RCC 7860 (cell line): ENCODE data around the gene DPP6.
A peak's percentile ranks its signal among the peaks of the same experiment; 100 is the strongest.

ENCODE experiments used
- DNase-seq: peaks from one replicate; pipeline ENCODE4 v3.0.0-alpha.2; 2015; ENCODE audit warnings: low spot score
- FAIRE-seq: peaks from 2 replicates; lab custom pipeline; 2012; peaks lifted over from hg19 to GRCh38; lab: Jason Lieb, UNC

DPP6 gene

GRCh38 chr7:154679379-154680053, 627.3 kb downstream of the DPP6 start:
- no peak for DNase-seq

DNA sequence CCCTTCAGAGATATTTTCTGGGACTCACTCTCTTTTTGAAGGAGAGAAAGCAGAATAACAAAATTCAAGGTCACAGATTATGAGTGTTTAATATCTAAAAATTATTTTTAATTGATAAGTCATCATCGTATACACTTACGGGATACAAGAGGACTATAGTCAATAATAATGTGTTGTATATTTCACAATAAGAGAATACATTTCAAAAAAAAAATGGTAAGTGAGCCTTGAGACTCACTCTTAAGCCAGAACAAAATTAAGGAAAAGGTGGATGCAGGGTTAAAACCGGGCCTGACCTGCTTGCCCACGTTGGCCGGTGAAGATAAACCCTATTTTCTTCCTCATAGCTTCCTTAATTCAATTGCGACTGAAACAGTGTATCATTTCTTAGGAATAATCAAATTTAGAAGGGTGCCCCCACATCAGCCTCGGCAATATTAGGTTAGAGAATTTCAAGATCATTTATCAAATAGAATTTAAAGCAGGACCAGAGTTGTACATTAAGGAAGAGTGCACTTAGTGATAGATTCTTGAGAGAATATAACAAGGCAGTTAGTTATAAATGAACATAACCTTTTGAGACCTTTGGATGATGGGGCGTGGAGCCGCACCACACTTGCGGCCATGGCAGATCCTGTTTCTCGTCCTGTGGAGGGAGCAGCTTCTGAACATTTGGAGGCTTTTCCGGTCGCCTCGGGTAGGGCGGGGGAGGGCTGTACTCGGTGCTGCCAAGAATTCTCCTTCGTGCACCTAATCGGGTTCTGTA, 628.9 kb downstream of the DPP6 start:
- FAIRE-seq (no peak), DNase-seq (no peak)

More at GRCh38 chr7:154679379-154680053, 627.3 kb downstream of the DPP6 start:
- FAIRE-seq = no peak

GRCh38 chr7:154682003-154682402, 629.8 kb downstream of the DPP6 start:
- FAIRE-seq (no peak), DNase-seq (no peak)

GRCh38 chr7:154684666-154685563, 632.7 kb downstream of the DPP6 start:
- FAIRE-seq = no peak
- no peak for DNase-seq

- DNase-seq (no peak), FAIRE-seq (no peak)
These were observed 633.3 kb downstream of the DPP6 start for GRCh38 chr7:154685564-154685901.

- no peak for DNase-seq
- FAIRE-seq = no peak
These were observed 634.1 kb downstream of the DPP6 start for GRCh38 chr7:154686305-154686704.

- no peak for FAIRE-seq
These were observed 636.8 kb downstream of the DPP6 start for GRCh38 chr7:154688952-154689351.

GRCh38 chr7:154690411-154690810, 638.2 kb downstream of the DPP6 start:
- no peak for DNase-seq
- no peak for FAIRE-seq

More at GRCh38 chr7:154688952-154689351, 636.8 kb downstream of the DPP6 start:
- no peak for DNase-seq

- DNase-seq = no peak
- no peak for FAIRE-seq
These were observed 641.5 kb downstream of the DPP6 start for GRCh38 chr7:154693661-154694060.

DNA sequence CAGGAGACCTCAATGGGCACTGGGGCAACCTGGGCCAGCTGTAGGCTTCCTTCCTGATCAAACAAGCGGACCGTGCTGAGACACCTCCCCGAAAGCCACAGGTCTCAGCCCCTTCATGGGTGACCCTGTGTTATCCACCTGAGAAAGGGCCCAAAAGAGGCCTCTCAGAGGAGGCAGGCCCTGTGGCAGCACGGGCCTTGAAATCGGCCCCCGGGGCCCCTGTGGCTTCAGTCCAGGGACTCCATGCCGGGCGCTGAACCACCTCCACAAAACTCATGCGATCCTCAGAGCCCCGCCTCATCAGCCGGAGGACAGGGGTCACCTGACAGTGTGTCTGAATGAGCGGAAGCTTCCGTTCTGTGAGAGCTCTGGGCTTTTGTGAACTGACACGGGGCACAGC, 643.6 kb downstream of the DPP6 start:
- DNase-seq (no peak), FAIRE-seq (no peak)

GRCh38 chr7:154696556-154696955, 644.4 kb downstream of the DPP6 start:
- no peak for FAIRE-seq
- DNase-seq = no peak

GRCh38 chr7:154698726-154699291, 646.6 kb downstream of the DPP6 start:
- DNase-seq (peak; percentile 52), FAIRE-seq (no peak)

DNA sequence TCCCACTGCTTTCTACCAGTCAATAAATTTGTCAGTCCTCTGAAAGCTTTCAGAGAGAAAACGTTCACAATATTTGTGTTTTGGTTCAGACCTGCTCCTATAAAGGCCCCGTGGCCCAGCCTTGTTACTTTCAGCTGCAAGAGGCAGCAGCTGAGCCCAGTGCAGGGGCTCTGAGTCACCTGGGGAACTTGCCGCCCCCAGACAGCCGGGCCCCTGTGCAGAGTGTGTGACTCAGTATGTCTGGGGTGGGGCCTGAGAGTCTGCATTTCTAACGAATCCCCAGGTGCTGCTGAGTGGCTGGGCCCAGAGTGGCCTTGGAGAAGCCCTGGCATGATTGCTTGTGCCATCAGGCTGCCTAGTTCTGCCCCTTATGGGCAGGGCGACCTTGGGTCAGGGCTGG, 647.2 kb downstream of the DPP6 start:
- FAIRE-seq (peak; percentile 42), DNase-seq (peak; percentile 57)

DNA sequence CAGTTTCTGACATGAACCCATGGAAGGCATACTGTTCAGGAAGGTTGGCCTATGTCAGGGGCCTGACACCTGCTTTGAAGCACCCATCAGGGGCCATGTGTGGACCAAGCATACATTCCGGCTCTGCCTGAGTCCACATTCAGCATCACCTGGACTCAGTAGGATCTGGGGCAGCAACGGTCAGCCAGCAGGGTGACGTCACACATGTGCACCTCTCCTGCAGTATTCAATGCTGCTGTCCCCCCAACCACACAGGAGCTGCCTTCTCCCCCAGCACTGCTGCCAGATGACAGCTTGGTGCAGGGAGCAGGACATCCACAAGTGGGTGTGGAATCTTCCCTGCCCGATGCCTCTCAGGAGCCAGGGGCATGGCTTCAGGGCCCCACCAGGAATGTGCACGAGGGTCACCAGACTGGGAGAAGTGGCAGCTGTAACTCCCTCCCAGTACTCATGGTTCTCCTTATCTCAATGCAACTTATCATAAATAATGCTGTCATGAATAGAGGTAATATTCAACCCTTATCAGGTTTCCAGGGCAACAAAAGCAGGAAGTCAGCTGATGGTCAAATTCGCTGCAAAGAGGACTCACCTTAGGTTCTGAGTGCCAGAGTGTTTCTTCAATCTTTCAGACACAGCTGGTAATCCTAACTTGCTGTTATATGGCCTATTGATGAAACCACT, 657.8 kb downstream of the DPP6 start:
- DNase-seq (no peak), FAIRE-seq (no peak)

DNA sequence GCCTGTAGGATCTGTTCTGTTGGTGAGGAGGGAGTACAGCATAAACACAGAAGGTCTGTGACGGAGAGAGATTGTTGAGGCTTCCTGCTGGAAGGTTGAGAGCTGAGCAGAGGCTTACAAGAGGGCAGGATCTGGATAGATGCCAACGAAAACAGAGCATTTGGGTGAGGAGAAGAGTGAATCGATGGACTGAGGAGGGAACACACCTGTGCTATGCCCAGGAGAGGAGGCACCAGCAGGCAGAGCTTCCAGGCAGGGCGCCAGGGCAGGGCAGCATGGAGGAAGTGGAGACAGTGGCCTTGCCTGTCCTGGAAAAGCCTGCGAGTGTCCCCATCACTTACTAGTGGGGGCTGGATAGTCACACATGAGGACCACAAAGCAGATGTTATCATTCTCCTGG, 667.8 kb downstream of the DPP6 start:
- FAIRE-seq (no peak), DNase-seq (no peak)

DNA sequence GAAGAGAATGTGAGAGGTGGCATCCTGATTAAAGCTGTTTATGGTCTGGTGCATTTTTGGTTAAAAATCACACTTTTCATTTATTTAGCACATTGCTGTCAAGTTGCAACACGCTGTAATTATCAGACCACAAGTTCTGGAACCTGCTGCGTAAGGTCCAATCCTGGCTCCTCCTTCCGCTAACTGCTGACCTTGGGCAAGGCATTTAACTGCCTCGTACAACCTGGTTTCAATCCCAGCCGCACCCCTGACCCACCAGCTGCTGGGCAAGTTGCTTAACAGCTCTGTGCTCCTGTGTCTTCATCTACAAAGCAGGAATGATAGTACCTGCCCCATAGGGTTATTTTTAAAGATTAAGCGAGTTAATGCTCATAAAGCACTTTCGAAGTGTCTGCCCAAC, 668.9 kb downstream of the DPP6 start:
- FAIRE-seq (no peak), DNase-seq (no peak)

GRCh38 chr7:154726368-154726767, 674.2 kb downstream of the DPP6 start:
- DNase-seq (no peak), FAIRE-seq (no peak)

DNA sequence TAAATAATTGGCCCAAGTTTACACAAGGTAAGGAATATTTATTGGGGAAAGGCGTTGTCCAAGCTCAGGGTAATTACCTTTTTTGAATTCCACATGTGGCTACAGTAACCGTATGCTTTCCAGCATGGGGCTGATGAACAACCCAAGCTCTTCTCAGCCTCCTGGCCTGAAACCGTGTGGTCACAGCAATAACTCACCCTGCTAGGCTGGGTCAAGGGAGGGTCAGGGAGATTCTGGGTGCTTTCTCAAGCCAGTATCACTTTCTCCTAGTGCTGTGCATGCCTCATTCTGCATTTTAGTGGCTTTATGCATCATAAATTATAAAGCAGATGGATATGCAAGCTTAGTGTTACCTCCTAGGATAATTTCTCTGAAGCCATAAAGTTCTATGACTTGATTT, 676.9 kb downstream of the DPP6 start:
- FAIRE-seq = no peak
- DNase-seq = no peak

- FAIRE-seq = no peak
- DNase-seq = no peak
These were observed 683.6 kb downstream of the DPP6 start for GRCh38 chr7:154735766-154736165.

- DNase-seq (no peak), FAIRE-seq (no peak)
These were observed 684.2 kb downstream of the DPP6 start for GRCh38 chr7:154736389-154736788.

DNA sequence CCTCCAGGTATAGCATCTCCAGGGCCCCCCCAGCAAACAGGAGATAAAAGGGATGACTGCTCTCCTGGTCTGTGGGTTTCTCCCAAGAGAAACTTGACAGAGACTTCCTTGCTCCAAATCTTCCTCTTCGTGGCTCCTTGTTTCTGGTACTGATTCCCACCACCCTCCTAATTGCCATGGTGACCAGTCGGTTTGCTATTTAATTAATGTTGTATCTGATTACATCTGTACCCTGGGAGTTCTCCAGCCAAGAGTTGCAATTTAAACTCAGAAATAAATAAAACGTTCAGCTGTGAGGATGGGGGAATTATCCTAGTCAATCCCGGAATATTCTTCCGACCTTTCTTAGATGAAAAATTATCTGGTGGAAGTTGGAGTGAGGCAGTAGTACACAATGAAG, 686.0 kb downstream of the DPP6 start:
- FAIRE-seq = no peak
- DNase-seq = no peak
